ENCODE data around the gene AQP6. TPM values are rescaled to one million over a fixed set of nuclear protein-coding genes. Genes with fewer than 3 reads are reported as not detected.

The AQP6 gene
- total RNA-seq, 4 donors from 2014 or later: 0.10 to 0.20 TPM; not detected in 2

DNA sequence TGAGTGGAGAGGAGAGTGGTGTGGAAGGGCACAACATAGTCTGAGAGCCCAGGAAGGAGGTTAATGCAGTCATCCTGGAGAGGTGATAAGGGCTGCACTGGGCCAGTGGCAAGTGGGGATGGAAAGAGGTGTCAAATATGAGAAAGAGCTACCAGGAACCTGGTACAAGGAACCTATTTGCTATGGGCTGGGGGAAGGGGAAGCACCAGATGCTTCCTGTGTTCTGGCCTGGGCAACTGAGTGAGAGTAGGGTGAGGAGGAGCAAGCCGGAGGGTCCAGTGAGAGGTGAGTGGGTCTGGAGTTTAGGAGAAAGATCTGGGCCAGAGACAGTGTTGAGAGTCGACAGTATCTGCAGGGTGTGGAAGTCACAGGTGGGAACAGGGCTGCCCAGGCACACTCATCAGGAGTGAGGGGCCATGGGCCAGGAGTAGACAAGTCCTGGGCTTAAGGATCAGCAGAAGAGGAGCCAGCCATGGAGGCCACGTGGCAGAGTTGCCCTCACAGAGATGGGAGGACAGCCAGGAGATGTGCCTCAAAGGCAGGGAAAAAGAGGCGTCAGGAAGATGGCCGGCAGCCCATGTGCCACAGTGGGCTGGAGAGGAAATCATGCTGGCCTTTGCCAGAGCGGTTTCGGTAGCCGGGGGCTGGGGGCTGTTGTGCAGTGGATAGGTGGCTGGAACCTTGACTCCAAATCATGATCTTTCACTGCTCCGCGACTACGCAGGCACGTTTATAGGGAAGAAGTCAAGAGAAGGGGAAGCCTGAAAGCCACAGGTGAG lies 2.9 kb upstream of the AQP6 start:
- intact Hi-C loops (cut with DNase I; ENCODE audit: low total_unique reads): loop anchor here (5.0 kb wide), 1 partner anchor 82 kb away; no protein-coding TSS in a partner anchor
- no peak for TF ChIP-seq POLR2A (IDR thresholded peaks at IDR 0.05)
- TF ChIP-seq CTCF (IDR thresholded peaks at IDR 0.05): no peak
- 72 to 80% methylated on average over 12 of the region's 12 CpGs for WGBS, 2 donors
- no peak for DNase-seq (ENCODE audit: low spot score in 2 of 2)
- no peak overlapping the region for H3K4me3 ChIP-seq (ENCODE audit: low read depth, poor library complexity, severe bottlenecking)

DNA sequence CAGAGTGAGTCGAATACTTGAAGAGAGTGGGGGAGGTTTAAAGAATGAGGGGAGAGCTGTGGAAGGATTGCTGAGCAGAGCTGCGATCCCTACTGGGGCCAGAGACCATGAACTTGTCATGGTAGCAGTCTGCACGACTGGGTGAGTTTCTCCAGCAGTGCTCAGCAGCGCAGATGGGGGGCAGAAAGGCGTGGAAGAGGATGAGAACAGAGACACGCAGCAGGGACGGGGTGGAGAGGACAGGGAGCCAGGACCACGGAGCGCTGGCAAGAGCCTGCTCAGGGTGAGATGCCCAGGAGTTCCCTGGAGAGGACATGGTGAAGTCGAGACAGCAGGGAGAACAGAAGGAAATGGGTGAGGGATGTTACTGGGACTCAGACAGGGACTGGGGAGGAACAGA lies 2.1 kb upstream of the AQP6 start:
- DNase-seq (ENCODE audit: low spot score in 2 of 2): no peak
- no peak overlapping the region for H3K4me3 ChIP-seq (ENCODE audit: low read depth, poor library complexity, severe bottlenecking)
- 58 to 63% methylated on average over 10 of the region's 10 CpGs for WGBS, 2 donors
- intact Hi-C loops (cut with DNase I; ENCODE audit: low total_unique reads): loop anchor here (5.0 kb wide), 1 partner anchor 82 kb away; no protein-coding TSS in a partner anchor
- TF ChIP-seq CTCF (IDR thresholded peaks at IDR 0.05) (no peak), POLR2A (IDR thresholded peaks at IDR 0.05) (no peak)

DNA sequence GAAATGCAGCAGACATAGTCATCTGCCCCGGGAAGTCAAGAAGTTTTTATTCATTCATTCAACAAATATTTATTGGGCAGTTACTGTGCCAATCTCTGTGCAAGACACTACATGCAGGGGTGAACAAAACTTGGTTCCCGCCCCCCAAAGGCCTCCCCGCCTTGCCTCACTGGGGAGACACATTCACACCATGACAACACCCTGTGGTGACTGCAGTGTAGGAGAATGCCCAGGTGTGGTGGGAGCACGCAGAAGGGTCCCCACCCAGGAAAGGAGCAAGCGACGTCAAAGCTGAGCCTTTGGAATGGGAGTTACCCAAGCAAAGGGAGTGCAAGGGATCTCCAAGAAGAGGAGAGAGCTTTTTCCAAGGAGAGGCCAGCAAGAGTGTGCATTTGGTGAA lies 1.6 kb upstream of the AQP6 start:
- TF ChIP-seq CTCF (IDR thresholded peaks at IDR 0.05) (no peak), POLR2A (IDR thresholded peaks at IDR 0.05) (no peak)
- DNase-seq (ENCODE audit: low spot score in 2 of 2): no peak
- no peak overlapping the region for H3K4me3 ChIP-seq (ENCODE audit: low read depth, poor library complexity, severe bottlenecking)
- WGBS, 2 donors: 57 to 73% methylated on average over 6 of the region's 6 CpGs
- intact Hi-C loops (cut with DNase I; ENCODE audit: low total_unique reads): loop anchor here (5.0 kb wide), 1 partner anchor 81 kb away; no protein-coding TSS in a partner anchor

DNA sequence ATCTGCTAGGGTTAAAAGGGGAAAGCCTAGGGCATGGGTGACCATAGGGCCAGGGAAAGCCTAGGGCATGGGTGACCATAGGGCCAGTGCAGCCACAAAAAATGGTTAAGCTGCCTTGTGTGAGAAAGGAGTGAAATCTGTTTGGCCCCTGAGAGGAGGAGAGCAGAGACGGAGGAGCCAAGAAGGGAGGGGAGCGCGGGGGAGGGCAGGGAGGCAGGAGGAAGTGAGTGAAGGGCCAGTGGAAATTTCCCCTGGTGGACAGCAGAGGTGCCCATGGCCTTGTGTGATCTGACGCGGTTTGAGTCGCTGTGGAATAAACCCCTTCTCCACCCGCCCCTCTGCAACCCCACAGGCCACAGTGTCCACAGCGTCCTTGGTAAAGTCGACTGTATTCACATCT lies 618 bp upstream of the AQP6 start:
- no peak for TF ChIP-seq CTCF (IDR thresholded peaks at IDR 0.05)
- TF ChIP-seq POLR2A (IDR thresholded peaks at IDR 0.05): no peak
- DNase-seq (ENCODE audit: low spot score in 2 of 2): no peak
- intact Hi-C loops (cut with DNase I; ENCODE audit: low total_unique reads): loop anchor here (5.0 kb wide), 1 partner anchor 80 kb away; no protein-coding TSS in a partner anchor
- 84% methylated on average over 9 of the region's 9 CpGs for WGBS, 2 donors
- no peak overlapping the region for H3K4me3 ChIP-seq (ENCODE audit: low read depth, poor library complexity, severe bottlenecking)

DNA sequence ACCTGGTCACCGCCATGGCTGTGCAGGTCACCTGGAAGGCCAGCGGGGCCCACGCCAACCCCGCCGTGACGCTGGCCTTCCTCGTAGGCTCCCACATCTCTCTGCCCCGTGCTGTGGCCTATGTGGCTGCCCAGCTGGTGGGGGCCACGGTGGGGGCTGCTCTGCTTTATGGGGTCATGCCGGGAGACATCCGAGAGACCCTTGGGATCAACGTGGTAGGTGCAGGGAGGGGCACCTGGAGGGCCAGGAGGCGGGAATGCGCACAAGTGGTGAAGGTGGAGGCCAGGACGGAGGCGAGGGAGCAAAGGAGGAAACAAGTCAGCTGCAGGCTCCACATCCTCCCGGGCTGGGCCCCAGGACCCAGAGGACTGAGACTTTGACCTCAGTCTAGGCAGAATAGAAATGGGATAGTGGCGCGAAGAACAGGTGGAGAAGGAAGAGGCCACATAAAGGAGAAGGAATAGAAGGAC lies 649 bp downstream of the AQP6 start:
- intact Hi-C loops (cut with DNase I; ENCODE audit: low total_unique reads): loop anchor here (5.0 kb wide), 1 partner anchor 79 kb away; no protein-coding TSS in a partner anchor
- WGBS, 2 donors: 86 to 95% methylated on average over 13 to 17 of the region's 19 CpGs
- no peak for DNase-seq (ENCODE audit: low spot score in 2 of 2)
- no peak for TF ChIP-seq POLR2A (IDR thresholded peaks at IDR 0.05)
- TF ChIP-seq CTCF (IDR thresholded peaks at IDR 0.05): no peak
- H3K4me3 ChIP-seq (ENCODE audit: low read depth, poor library complexity, severe bottlenecking): no peak overlapping the region
